HEK293T (cell line): Measurements from ENCODE around the gene DHRSX.
A peak's percentile ranks its signal among the peaks of the same experiment; 100 is the strongest.
"Not testable (repeated sequence)": the region's sequence is repeated elsewhere in the genome, so short reads cannot be mapped to it uniquely, and the experiment has no call there.

ENCODE experiments used
- CTCF ChIA-PET: fragments of 350-600 bp; formaldehyde crosslinking; extraction: SDS; loops from one replicate; lab custom pipeline; 2021; ENCODE audit warnings: antibody characterized with exemption, inconsistent platforms; lab: Yijun Ruan, JAX
- POLR2A ChIA-PET: fragments of 350-600 bp; formaldehyde crosslinking; extraction: SDS; loops from one replicate; lab custom pipeline; 2020; ENCODE audit warnings: antibody characterized with exemption, inconsistent platforms; lab: Yijun Ruan, JAX
- DNase-seq: peaks from one replicate; pipeline ENCODE4 v3.0.0; 2012; ENCODE audit warnings: mixed read lengths; ENCODE audit errors: extremely low spot score
- ARNT ChIP-seq: fragments of 450-650 bp; IDR thresholded peaks from 2 replicates; pipeline ENCODE4 v1.6.1; 2017; ENCODE audit warnings: mild to moderate bottlenecking
- BHLHE40 ChIP-seq: fragments of 450-650 bp; IDR thresholded peaks from 2 replicates; pipeline ENCODE4 v1.6.1; 2016; ENCODE audit warnings: mild to moderate bottlenecking, moderate library complexity, borderline replicate concordance
- CTBP1 ChIP-seq: fragments of 450-650 bp; IDR thresholded peaks from 2 replicates; pipeline ENCODE4 v1.6.1; 2016; ENCODE audit warnings: borderline replicate concordance
- ELF4 ChIP-seq: fragments of 450-650 bp; IDR thresholded peaks from 2 replicates; pipeline ENCODE4 v1.6.1; 2017; ENCODE audit warnings: antibody characterized with exemption
- FOXA1 ChIP-seq: fragments of 450-650 bp; IDR thresholded peaks from 2 replicates; pipeline ENCODE4 v1.6.1; 2016; ENCODE audit warnings: mild to moderate bottlenecking
- FOXK2 ChIP-seq: fragments of 450-650 bp; IDR thresholded peaks from 2 replicates; pipeline ENCODE4 v1.6.1; 2016; ENCODE audit warnings: mild to moderate bottlenecking
- FOXM1 ChIP-seq: fragments of 450-650 bp; IDR thresholded peaks from 2 replicates; pipeline ENCODE4 v1.6.1; 2017; ENCODE audit warnings: mild to moderate bottlenecking, borderline replicate concordance
- HDGF ChIP-seq: fragments of 450-650 bp; IDR thresholded peaks from 2 replicates; pipeline ENCODE4 v1.6.1; 2017; ENCODE audit warnings: antibody characterized with exemption, borderline replicate concordance
- L3MBTL2 ChIP-seq: fragments of 450-650 bp; conservative IDR thresholded peaks from 2 replicates; pipeline ENCODE4 v1.6.1; 2016; ENCODE audit warnings: mild to moderate bottlenecking
- LEF1 ChIP-seq: fragments of 450-650 bp; IDR thresholded peaks from 2 replicates; pipeline ENCODE4 v1.6.1; 2017; ENCODE audit warnings: mild to moderate bottlenecking, borderline replicate concordance
- NFRKB ChIP-seq: fragments of 450-650 bp; IDR thresholded peaks from 2 replicates; pipeline ENCODE4 v1.6.1; 2016; ENCODE audit warnings: mild to moderate bottlenecking, moderate library complexity
- PKNOX1 ChIP-seq: fragments of 450-650 bp; IDR thresholded peaks from 2 replicates; pipeline ENCODE4 v1.6.1; 2016
- SP1 ChIP-seq: fragments of 450-650 bp; IDR thresholded peaks from 2 replicates; pipeline ENCODE4 v1.6.1; 2017
- SUZ12 ChIP-seq: fragments of 450-650 bp; IDR thresholded peaks from 2 replicates; pipeline ENCODE4 v1.6.1; 2016; ENCODE audit warnings: mild to moderate bottlenecking
- TARDBP ChIP-seq: fragments of 450-650 bp; IDR thresholded peaks from 2 replicates; pipeline ENCODE4 v1.6.1; 2016
- ZNF384 ChIP-seq: fragments of 450-650 bp; IDR thresholded peaks from 2 replicates; pipeline ENCODE4 v1.6.1; 2016

The DHRSX gene

GRCh38 chrX:2466876-2467656 lies 33.7 kb downstream of the DHRSX start:
- ChIA-PET CTCF (no interaction called here), POLR2A (no interaction called here)
- DNase-seq, result no peak
- TF ChIP-seq PKNOX1 (no peak), FOXM1 (no peak), HDGF (no peak), BHLHE40 (no peak), NFRKB (no peak), ELF4 (no peak), ARNT (no peak), LEF1 (no peak), FOXK2 (no peak), SUZ12 (no peak), SP1 (no peak), ZNF384 (no peak), FOXA1 (no peak)

GRCh38 chrX:2464677-2465166 lies 36.1 kb downstream of the DHRSX start:
- ChIA-PET POLR2A (no interaction called here), CTCF (no interaction called here)
- DNase-seq, result peak; percentile 48
- TF ChIP-seq FOXA1 (no peak), ELF4 (no peak), LEF1 (no peak), ZNF384 (no peak), CTBP1 (peak; percentile 73; the same call in 1 of the 2 replicates), FOXK2 (no peak; the same call in 1 of the 2 replicates), HDGF (no peak), L3MBTL2 (peak; percentile 82), NFRKB (no peak), BHLHE40 (no peak), FOXM1 (peak; percentile 97), PKNOX1 (no peak), TARDBP (no peak), ARNT (peak; percentile 69), SP1 (no peak), SUZ12 (no peak)

DNA sequence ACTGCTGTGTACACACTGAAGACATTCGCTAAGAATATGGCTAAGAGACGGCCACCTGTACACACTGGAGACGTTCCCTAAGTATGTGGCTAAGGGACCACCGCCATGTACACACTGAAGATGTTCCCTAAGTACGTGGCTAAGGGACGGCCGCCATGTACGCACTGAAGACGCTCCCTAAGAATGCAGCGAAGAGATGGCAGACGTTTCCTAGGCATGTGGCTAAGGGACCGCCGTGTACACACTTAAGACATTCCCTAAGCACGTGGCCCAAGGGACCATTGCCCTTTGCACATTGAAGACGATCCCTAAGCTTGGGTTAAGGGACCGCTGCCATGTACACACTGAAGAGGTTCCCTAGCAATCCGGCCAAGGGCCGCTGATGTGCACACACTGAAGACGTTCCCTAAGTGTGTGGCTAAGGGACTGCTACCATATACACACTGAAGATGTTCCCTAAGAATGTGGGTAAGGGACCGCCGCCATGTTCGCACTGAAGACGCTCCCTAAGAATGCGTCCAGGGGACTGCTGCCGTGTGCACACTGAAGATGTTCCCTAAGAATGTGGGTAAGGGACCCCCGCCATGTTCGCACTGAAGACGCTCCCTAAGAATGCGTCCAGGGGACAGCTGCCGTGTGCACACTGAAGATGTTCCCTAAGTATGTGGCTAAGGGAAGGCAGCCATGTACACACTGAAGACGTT lies 36.7 kb downstream of the DHRSX start:
- TF ChIP-seq PKNOX1 (no peak), ELF4 (peak; percentile 71), SUZ12 (no peak), FOXM1 (peak; percentile 99), LEF1 (no peak), CTBP1 (peak; percentile 82), L3MBTL2 (peak; percentile 91), FOXK2 (peak; percentile 73; the same call in 1 of the 2 replicates), ARNT (peak; percentile 63; the same call in 1 of the 2 replicates), TARDBP (no peak), BHLHE40 (no peak), ZNF384 (no peak), HDGF (no peak), NFRKB (no peak), SP1 (no peak), FOXA1 (no peak)
- DNase-seq, result peak; percentile 63
- ChIA-PET CTCF (no interaction called here), POLR2A (no interaction called here)

- CTCF ChIA-PET, DNase-seq, POLR2A ChIA-PET: not testable (repeated sequence)
These were observed 37.3 kb downstream of the DHRSX start for GRCh38 chrX:2463481-2463880.

GRCh38 chrX:2462780-2463179 lies 38.0 kb downstream of the DHRSX start:
- POLR2A ChIA-PET, result no interaction called here
- no peak for DNase-seq
- no peak for TF ChIP-seq ARNT
- TF ChIP-seq NFRKB, result no peak
- TF ChIP-seq SUZ12, result no peak
- TF ChIP-seq ZNF384, result no peak
- no peak for TF ChIP-seq CTBP1
- TF ChIP-seq HDGF, result no peak
- TF ChIP-seq TARDBP, result no peak
- no peak for TF ChIP-seq FOXA1
- no peak for TF ChIP-seq PKNOX1
- no peak for TF ChIP-seq FOXM1
- TF ChIP-seq L3MBTL2, result no peak
- no peak for TF ChIP-seq LEF1
- TF ChIP-seq SP1, result no peak
- TF ChIP-seq BHLHE40, result no peak
- no peak for TF ChIP-seq FOXK2
- no peak for TF ChIP-seq ELF4
- CTCF ChIA-PET, result no interaction called here
